HG02852 (cell line): ENCODE data around the gene ACTR1A.
"Not testable (repeated sequence)": the region's sequence is repeated elsewhere in the genome, so short reads cannot be mapped to it uniquely, and the experiment has no call there.

Experiments
- ATAC-seq: cut with Tn5 transposase; IDR thresholded peaks from one replicate; pipeline ENCODE4 v1.9.1; 2021; ENCODE audit warnings: mild to moderate bottlenecking, moderate library complexity; ENCODE audit not compliant: unreplicated experiment

ACTR1A gene

GRCh38 chr10:102517553-102517952 lies 15.0 kb upstream of the ACTR1A start:
- ATAC-seq: no peak

- ATAC-seq: no peak
Observed at GRCh38 chr10:102515724-102516123, 13.2 kb upstream of the ACTR1A start.

GRCh38 chr10:102514487-102515311 lies 12.2 kb upstream of the ACTR1A start:
- no peak for ATAC-seq

- peak; percentile 88 for ATAC-seq
Observed at GRCh38 chr10:102511583-102512274, 9.2 kb upstream of the ACTR1A start.

GRCh38 chr10:102509387-102509786 lies 6.9 kb upstream of the ACTR1A start:
- ATAC-seq: no peak

GRCh38 chr10:102508506-102508905 lies 6.0 kb upstream of the ACTR1A start:
- no peak for ATAC-seq

GRCh38 chr10:102507521-102507920 lies 5.0 kb upstream of the ACTR1A start:
- ATAC-seq: no peak

GRCh38 chr10:102505462-102506115 lies 3.1 kb upstream of the ACTR1A start:
- ATAC-seq: no peak

- no peak for ATAC-seq
Observed at GRCh38 chr10:102504976-102505300, 2.4 kb upstream of the ACTR1A start.

- no peak for ATAC-seq
Observed at GRCh38 chr10:102504179-102504975, 1.9 kb upstream of the ACTR1A start.

GRCh38 chr10:102503264-102504178 lies 1.0 kb upstream of the ACTR1A start, which contains the start of gene SUFU:
TSS of gene SUFU (plus strand) at chr10:102503972. CDS start at chr10:102504153, 181 bp downstream.
- peak; percentile 64 for ATAC-seq

- ATAC-seq: peak; percentile 69
Observed at GRCh38 chr10:102502029-102502336, 529 bp downstream of the ACTR1A start.

- ATAC-seq: no peak
Observed at GRCh38 chr10:102501201-102502028, 1.1 kb downstream of the ACTR1A start.

- not testable (repeated sequence) for ATAC-seq
Observed at GRCh38 chr10:102500686-102501085, 1.8 kb downstream of the ACTR1A start.

- ATAC-seq: no peak
Observed at GRCh38 chr10:102499356-102499755, 3.2 kb downstream of the ACTR1A start.

GRCh38 chr10:102497545-102497944 lies 5.0 kb downstream of the ACTR1A start:
- no peak for ATAC-seq

GRCh38 chr10:102493771-102494170 lies 8.7 kb downstream of the ACTR1A start:
- ATAC-seq: no peak

GRCh38 chr10:102492983-102493382 lies 9.5 kb downstream of the ACTR1A start:
- no peak for ATAC-seq

GRCh38 chr10:102492344-102492939 lies 10.1 kb downstream of the ACTR1A start:
- no peak for ATAC-seq
